PC-9 (cell line): ENCODE measurements around the gene COP1. TPM values are rescaled to one million over a fixed set of nuclear protein-coding genes. Genes with fewer than 3 reads are reported as not detected.

Source experiments
- BruUV-seq: library from RNA; stranded (reverse); fragments of 400-500 nt; replicated peaks from 2 replicates; lab custom pipeline; 2021; lab: Mats Ljungman, UMichigan
- CTCF ChIA-PET: fragments of 300-600 bp; sonication (Branson Sonifier 250); formaldehyde crosslinking; loops from one replicate; lab custom pipeline; 2022; ENCODE audit warnings: antibody characterized with exemption; lab: Charles Lee
- POLR2A ChIA-PET: fragments of 300-600 bp; sonication (Branson Sonifier 250); formaldehyde crosslinking; loops from one replicate; lab custom pipeline; 2022; ENCODE audit warnings: antibody characterized with exemption; ENCODE audit not compliant: unreplicated experiment; lab: Charles Lee
- DNase-seq, 2 experiments: peaks; one replicate each; pipeline versions ENCODE4 v3.0.0 to v3.0.0-alpha.2; 2015 to 2022; ENCODE audit warnings: mixed read lengths in 1 of 2
- H2AFZ ChIP-seq: fragments of 200-600 bp; sonication (generic); 2 replicates; pipeline ENCODE4 v1.8.1; 2017; ENCODE audit warnings: antibody characterized with exemption
- H3F3A ChIP-seq: fragments of 200-600 bp; sonication (generic); 2 replicates; pipeline ENCODE4 v1.8.1; 2017; ENCODE audit warnings: antibody characterized with exemption, mild to moderate bottlenecking, low read depth; ENCODE audit not compliant: insufficient read depth
- H3K27ac ChIP-seq: fragments of 200-600 bp; sonication (generic); 2 replicates; pipeline ENCODE4 v1.6.1; 2016; ENCODE audit warnings: mixed run types
- H3K27me3 ChIP-seq: fragments of 200-600 bp; sonication (generic); 2 replicates; pipeline ENCODE4 v1.6.1; 2016; ENCODE audit warnings: low read depth, mixed run types; ENCODE audit not compliant: insufficient read depth
- H3K36me3 ChIP-seq: fragments of 200-600 bp; sonication (generic); 2 replicates; pipeline ENCODE4 v1.6.1; 2016; ENCODE audit warnings: low read depth, mixed run types
- H3K4me1 ChIP-seq: fragments of 200-600 bp; sonication (generic); replicated peaks from 2 replicates; pipeline ENCODE4 v1.6.1; 2016; ENCODE audit warnings: mixed run types; ENCODE audit not compliant: insufficient read depth
- H3K4me2 ChIP-seq: fragments of 200-600 bp; sonication (generic); 2 replicates; pipeline ENCODE4 v1.6.1; 2017; ENCODE audit warnings: mixed run types
- H3K4me3 ChIP-seq: fragments of 200-600 bp; sonication (generic); 2 replicates; pipeline ENCODE4 v1.6.1; 2016; ENCODE audit warnings: mixed run types
- H3K79me2 ChIP-seq: fragments of 200-600 bp; sonication (generic); 2 replicates; pipeline ENCODE4 v1.6.1; 2017; ENCODE audit warnings: low read depth, mixed run types
- H3K9me2 ChIP-seq: fragments of 200-600 bp; sonication (generic); 2 replicates; pipeline ENCODE4 v1.8.1; 2017; ENCODE audit warnings: mild to moderate bottlenecking; ENCODE audit not compliant: insufficient read depth
- H3K9me3 ChIP-seq: fragments of 200-600 bp; sonication (generic); 2 replicates; pipeline ENCODE4 v1.8.1; 2016; ENCODE audit warnings: low read depth; ENCODE audit not compliant: insufficient read depth
- H4K20me1 ChIP-seq: fragments of 200-600 bp; sonication (generic); 2 replicates; pipeline ENCODE4 v1.8.1; 2017; ENCODE audit not compliant: insufficient read depth
- CTCF ChIP-seq: fragments of 200-600 bp; sonication (generic); conservative IDR thresholded peaks from 2 replicates; pipeline ENCODE4 v1.6.1; 2017; ENCODE audit warnings: mixed run types, antibody characterized with exemption, mild to moderate bottlenecking, moderate library complexity
- EZH2 ChIP-seq: fragments of 200-600 bp; sonication (generic); IDR thresholded peaks from 2 replicates; pipeline ENCODE4 v1.8.0; 2017; ENCODE audit warnings: antibody characterized with exemption, low read depth
- intact Hi-C: fragments of 100-400 bp; cut with micrococcal nuclease; formaldehyde crosslinking; loops from one replicate; pipeline ENCODE4 v1.10.0; 2022; ENCODE audit not compliant: unreplicated experiment
- total RNA-seq: library from RNA; stranded (reverse); gene quantifications from 2 replicates; pipeline ENCODE4 v1.2.3, GENCODE V29; 2021

The COP1 gene
- total RNA-seq, 1 experiment from 2014 or later, result 38.0 TPM

- TF ChIP-seq EZH2 (no peak), CTCF (no peak)
- no peaks in the 10 kb centered on the region for H3K79me2 ChIP-seq
- H3K27me3 ChIP-seq, result no peaks in the 10 kb centered on the region
- no peaks in the 10 kb centered on the region for H3K9me3 ChIP-seq
- H3K36me3 ChIP-seq, result 0 out of 2 replicates have a peak, but pooled peaks cover 3% of the 10 kb centered on the region
- intact Hi-C loops, result no loop called here
- H2AFZ ChIP-seq, result no peak overlapping the region
- CTCF ChIA-PET, result no interaction called here
- H3K27ac ChIP-seq, result no peak overlapping the region
- no peak overlapping the region for H3K4me3 ChIP-seq
- peaks cover 12% of the 10 kb centered on the region for H3K4me1 ChIP-seq
- BruUV-seq, result no TSS peak
- H3K4me2 ChIP-seq, result peak overlapping the region; percentile 18
- H3F3A ChIP-seq, result peaks cover under 1% of the 10 kb centered on the region; the same call in 1 of the 2 replicates
- peaks cover 10% of the 10 kb centered on the region; the same call in 1 of the 2 replicates for H4K20me1 ChIP-seq
- POLR2A ChIA-PET, result no interaction called here
- H3K9me2 ChIP-seq, result no peaks in the 10 kb centered on the region
- no peak for DNase-seq
Measured at GRCh38 chr1:176033881-176034280, 173.2 kb downstream of the COP1 start.

GRCh38 chr1:176033474-176033873 is 173.6 kb downstream of the COP1 start:
- ChIA-PET CTCF (no interaction called here), POLR2A (no interaction called here)
- peak in 1 of 2 experiments; percentile 34 for DNase-seq
- H3K36me3 ChIP-seq, result 0 out of 2 replicates have a peak, but pooled peaks cover 2% of the 10 kb centered on the region
- H4K20me1 ChIP-seq, result peaks cover 10% of the 10 kb centered on the region; the same call in 1 of the 2 replicates
- no peaks in the 10 kb centered on the region for H3K9me3 ChIP-seq
- H3K9me2 ChIP-seq, result no peaks in the 10 kb centered on the region
- H3K27ac ChIP-seq, result no peak overlapping the region
- intact Hi-C loops, result no loop called here
- no TSS peak for BruUV-seq
- no peak overlapping the region for H3K4me2 ChIP-seq
- no peaks in the 10 kb centered on the region for H3K79me2 ChIP-seq
- H3K4me3 ChIP-seq, result no peak overlapping the region
- no peaks in the 10 kb centered on the region; the same call in 1 of the 2 replicates for H3F3A ChIP-seq
- peaks cover 12% of the 10 kb centered on the region for H3K4me1 ChIP-seq
- TF ChIP-seq CTCF, result no peak
- no peak for TF ChIP-seq EZH2
- H3K27me3 ChIP-seq, result no peaks in the 10 kb centered on the region
- no peak overlapping the region for H2AFZ ChIP-seq

- BruUV-seq, result no TSS peak
- Histone ChIP-seq H3K27ac (no peak overlapping the region), H3K9me2 (no peaks in the 10 kb centered on the region), H3K4me3 (no peak overlapping the region), H3K4me1 (peaks cover 12% of the 10 kb centered on the region), H3F3A (no peaks in the 10 kb centered on the region; the same call in 1 of the 2 replicates), H3K27me3 (no peaks in the 10 kb centered on the region), H3K9me3 (no peaks in the 10 kb centered on the region), H4K20me1 (peaks cover 14% of the 10 kb centered on the region; the same call in 1 of the 2 replicates), H3K36me3 (no peaks in the 10 kb centered on the region), H3K79me2 (no peaks in the 10 kb centered on the region), H2AFZ (no peak overlapping the region), H3K4me2 (no peak overlapping the region)
- POLR2A ChIA-PET, result no interaction called here
- intact Hi-C loops, result no loop called here
- TF ChIP-seq CTCF, result no peak
- no peak for TF ChIP-seq EZH2
- CTCF ChIA-PET, result interaction anchor here (0.6 kb wide), 1 partner anchor 1160 kb away, joined by 3 read pairs; no protein-coding TSS in a partner anchor
- no peak for DNase-seq
Measured at GRCh38 chr1:176032040-176032645, 174.9 kb downstream of the COP1 start.
